Measurements from ENCODE around the gene EBF3. TPM values are rescaled to one million over a fixed set of nuclear protein-coding genes. Genes with fewer than 3 reads are reported as not detected.

EBF3 gene
- total and polyA plus RNA-seq, 2 donors (not counting 3 experiments of a cell fraction or from before 2014, with no cell fraction given) = 0.92 to 2.7 TPM

DNA sequence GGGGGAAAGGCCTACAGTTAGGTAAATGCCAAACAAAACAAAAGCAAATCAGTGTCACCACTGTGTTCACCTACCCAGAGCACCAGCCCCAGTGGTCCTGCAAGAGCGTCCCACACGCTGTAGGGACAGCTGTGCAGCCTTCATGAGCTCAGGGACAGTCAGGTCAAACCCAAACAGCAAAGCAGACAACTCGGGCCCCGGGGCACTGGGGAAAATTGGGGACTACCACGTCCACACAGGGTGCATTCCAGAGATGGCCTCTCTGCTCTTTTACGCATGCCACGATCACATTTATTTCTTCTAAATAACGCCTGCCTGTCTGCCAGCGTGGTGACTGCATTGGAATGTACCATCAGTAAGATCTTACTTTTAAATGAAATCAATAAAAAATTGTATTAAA, 21.7 kb downstream of the EBF3 start:
- H3K9me3 ChIP-seq (replicated peaks; ENCODE audit: control insufficient read depth, insufficient read depth, low read length) = no peaks in the 10 kb centered on the region
- dilution Hi-C loops (cut with MboI; ENCODE audit: extremely low pct_ligation_motif_present, low sequenced_read_pairs) = no loop called here
- no peak for TF ChIP-seq POLR2A (IDR thresholded peaks at IDR 0.05; ENCODE audit: low read depth, low read length)
- TF ChIP-seq JUN (IDR thresholded peaks at IDR 0.05; ENCODE audit: borderline replicate concordance, insufficient read depth, insufficient read length, low read depth) = no peak
- no peak for TF ChIP-seq POLR2AphosphoS5 (IDR thresholded peaks at IDR 0.05; ENCODE audit: insufficient read depth, low read depth, low read length)
- TF ChIP-seq FOS (IDR thresholded peaks at IDR 0.05; ENCODE audit: borderline replicate concordance, insufficient read depth, low read length) = no peak
- TF ChIP-seq MYC (IDR thresholded peaks at IDR 0.05; ENCODE audit: low read depth, low read length) = no peak
- TF ChIP-seq GATA2 (IDR thresholded peaks at IDR 0.05; ENCODE audit: insufficient read depth, insufficient read length, low read depth, low read length) = no peak
- TF ChIP-seq EZH2 (IDR thresholded peaks at IDR 0.05; ENCODE audit: borderline replicate concordance, low read depth, low read length, severe bottlenecking) = no peak
- TF ChIP-seq, protein P1, sequence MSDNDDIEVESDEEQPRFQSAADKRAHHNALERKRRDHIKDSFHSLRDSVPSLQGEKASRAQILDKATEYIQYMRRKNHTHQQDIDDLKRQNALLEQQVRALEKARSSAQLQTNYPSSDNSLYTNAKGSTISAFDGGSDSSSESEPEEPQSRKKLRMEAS (IDR thresholded peaks at IDR 0.05; ENCODE audit: insufficient read depth, insufficient read length) = no peak
- TF ChIP-seq, protein P2, sequence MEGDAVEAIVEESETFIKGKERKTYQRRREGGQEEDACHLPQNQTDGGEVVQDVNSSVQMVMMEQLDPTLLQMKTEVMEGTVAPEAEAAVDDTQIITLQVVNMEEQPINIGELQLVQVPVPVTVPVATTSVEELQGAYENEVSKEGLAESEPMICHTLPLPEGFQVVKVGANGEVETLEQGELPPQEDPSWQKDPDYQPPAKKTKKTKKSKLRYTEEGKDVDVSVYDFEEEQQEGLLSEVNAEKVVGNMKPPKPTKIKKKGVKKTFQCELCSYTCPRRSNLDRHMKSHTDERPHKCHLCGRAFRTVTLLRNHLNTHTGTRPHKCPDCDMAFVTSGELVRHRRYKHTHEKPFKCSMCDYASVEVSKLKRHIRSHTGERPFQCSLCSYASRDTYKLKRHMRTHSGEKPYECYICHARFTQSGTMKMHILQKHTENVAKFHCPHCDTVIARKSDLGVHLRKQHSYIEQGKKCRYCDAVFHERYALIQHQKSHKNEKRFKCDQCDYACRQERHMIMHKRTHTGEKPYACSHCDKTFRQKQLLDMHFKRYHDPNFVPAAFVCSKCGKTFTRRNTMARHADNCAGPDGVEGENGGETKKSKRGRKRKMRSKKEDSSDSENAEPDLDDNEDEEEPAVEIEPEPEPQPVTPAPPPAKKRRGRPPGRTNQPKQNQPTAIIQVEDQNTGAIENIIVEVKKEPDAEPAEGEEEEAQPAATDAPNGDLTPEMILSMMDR (IDR thresholded peaks at IDR 0.05; ENCODE audit: extremely low read depth in 1 of 2, insufficient read depth in 1 of 2, low read depth in 1 of 2, low read length in 2 of 2) = no peak
- ChIA-PET POLR2A (no interaction called here), CTCF (no interaction called here)
- no peak overlapping the region for H3K4me3 ChIP-seq (replicated peaks in 1 of 3; ENCODE audit: insufficient read depth in 1 of 3, low read depth in 1 of 3, low read length in 3 of 3)
- BruUV-seq (replicated peaks) = no TSS peak
- no peaks in the 10 kb centered on the region for H3K36me3 ChIP-seq (ENCODE audit: control insufficient read depth in 2 of 2, extremely low read depth in 1 of 2, insufficient read depth in 2 of 2, low read length in 2 of 2)
- DNase-seq (ENCODE audit: low read depth, low spot score) (no peak), FAIRE-seq (no peak)
- no peaks in the 10 kb centered on the region for H3K79me2 ChIP-seq (ENCODE audit: control insufficient read depth, insufficient read depth, low read length)
- no peaks in the 10 kb centered on the region for H4K20me1 ChIP-seq (replicated peaks; ENCODE audit: control insufficient read depth, extremely low read depth, insufficient read depth, low read length)
- H2AFZ ChIP-seq (ENCODE audit: low read depth, low read length) = no peak overlapping the region
- no peaks in the 10 kb centered on the region for H3K9me1 ChIP-seq (replicated peaks; ENCODE audit: control insufficient read depth, extremely low read depth, insufficient read depth, low read length)
- intact Hi-C loops (cut with micrococcal nuclease) = no loop called here
- no peak overlapping the region for H3K27ac ChIP-seq (ENCODE audit: insufficient read depth, low read depth, low read length)
- H3K27me3 ChIP-seq (ENCODE audit: control insufficient read depth in 2 of 2, insufficient read depth in 2 of 2, low read length in 2 of 2) = no peaks in the 10 kb centered on the region
- H3K9ac ChIP-seq (replicated peaks; ENCODE audit: extremely low read depth, insufficient read depth, low read length) = no peak overlapping the region
- no peaks in the 10 kb centered on the region for H3K4me1 ChIP-seq (ENCODE audit: control insufficient read depth, extremely low read depth, insufficient read depth, low read length)
- no peak overlapping the region for H3K4me2 ChIP-seq (ENCODE audit: insufficient read depth, low read length)
